ENCODE results near the gene SIGLEC7.

GRCh38 chr19:51145916-51146493 is 3.9 kb downstream of the SIGLEC7 start:
- TF ChIP-seq CTCF (conservative IDR thresholded peaks at IDR 0.05; ENCODE audit: low read depth, low read length) = no peak
- TF ChIP-seq EZH2 (IDR thresholded peaks at IDR 0.05; ENCODE audit: low read length, unreplicated experiment) = no peak
- TF ChIP-seq EZH2phosphoT487 (IDR thresholded peaks at IDR 0.05; ENCODE audit: borderline replicate concordance, low read length) = no peak

All from PC-3 (cell line).